ENCODE results near the gene AGT.

The AGT gene

GRCh38 chr1:230739564-230740290 is 25.8 kb upstream of the AGT start:
- peaks cover 32% of the 10 kb centered on the region for H3K4me1 Mint-ChIP-seq
- H3K27ac Mint-ChIP-seq = no peak overlapping the region
- no peaks in the 10 kb centered on the region for H3K36me3 Mint-ChIP-seq (ENCODE audit: low read depth)
- H3K4me3 Mint-ChIP-seq = no peak overlapping the region
- peaks cover 4% of the 10 kb centered on the region for H3K9me3 Mint-ChIP-seq
- peaks cover 21% of the 10 kb centered on the region for H3K27me3 Mint-ChIP-seq (ENCODE audit: low read depth, poor library complexity)
- DNase-seq = no peak
- no peak for TF ChIP-seq CTCF (IDR thresholded peaks at IDR 0.05)

- Mint-ChIP-seq H3K9me3 (peaks cover 4% of the 10 kb centered on the region), H3K4me3 (no peak overlapping the region), H3K27ac (no peak overlapping the region), H3K4me1 (peaks cover 18% of the 10 kb centered on the region), H3K36me3 (ENCODE audit: low read depth) (no peaks in the 10 kb centered on the region), H3K27me3 (ENCODE audit: low read depth, poor library complexity) (peaks cover 23% of the 10 kb centered on the region)
- no peak for DNase-seq
- TF ChIP-seq CTCF (IDR thresholded peaks at IDR 0.05) = no peak
Observed at GRCh38 chr1:230737622-230738262, 23.8 kb upstream of the AGT start.

- Mint-ChIP-seq H3K4me1 (peaks cover 23% of the 10 kb centered on the region), H3K36me3 (ENCODE audit: low read depth) (no peaks in the 10 kb centered on the region), H3K27me3 (ENCODE audit: low read depth, poor library complexity) (peaks cover 18% of the 10 kb centered on the region), H3K27ac (no peak overlapping the region), H3K9me3 (peaks cover 4% of the 10 kb centered on the region), H3K4me3 (no peak overlapping the region)
- no peak for DNase-seq
- no peak for TF ChIP-seq CTCF (IDR thresholded peaks at IDR 0.05)
Observed at GRCh38 chr1:230735447-230735846, 21.5 kb upstream of the AGT start.

- no peak for TF ChIP-seq CTCF (IDR thresholded peaks at IDR 0.05)
- Mint-ChIP-seq H3K4me3 (no peak overlapping the region), H3K9me3 (peaks cover 4% of the 10 kb centered on the region), H3K36me3 (ENCODE audit: low read depth) (no peaks in the 10 kb centered on the region), H3K27ac (no peak overlapping the region), H3K4me1 (peaks cover 22% of the 10 kb centered on the region), H3K27me3 (ENCODE audit: low read depth, poor library complexity) (peaks cover 12% of the 10 kb centered on the region)
- DNase-seq = no peak
Observed at GRCh38 chr1:230730977-230731376, 17.1 kb upstream of the AGT start.

GRCh38 chr1:230728710-230729392 is 14.9 kb upstream of the AGT start:
- Mint-ChIP-seq H3K9me3 (peaks cover 4% of the 10 kb centered on the region), H3K4me3 (no peak overlapping the region), H3K27ac (no peak overlapping the region), H3K4me1 (peaks cover 17% of the 10 kb centered on the region), H3K27me3 (ENCODE audit: low read depth, poor library complexity) (peaks cover 12% of the 10 kb centered on the region), H3K36me3 (ENCODE audit: low read depth) (no peaks in the 10 kb centered on the region)
- no peak for DNase-seq
- no peak for TF ChIP-seq CTCF (IDR thresholded peaks at IDR 0.05)
